ENCODE data around the gene ASXL1. TPM values are rescaled to one million over a fixed set of nuclear protein-coding genes. Genes with fewer than 3 reads are reported as not detected.

ASXL1 gene
- polyA plus RNA-seq, 1 of the 3 experiments (the other 2 are of a cell fraction), result 36.6 TPM

- Histone ChIP-seq H2AFZ (ENCODE audit: low read depth) (no peak overlapping the region), H3K79me2 (ENCODE audit: insufficient read depth) (peaks cover 97% of the 10 kb centered on the region), H3K4me3 (ENCODE audit: low read depth in 2 of 2, low read length in 1 of 2) (peak overlapping the region; percentile 32 to 56; a peak in 3 of 4 replicates), H3K4me1 (ENCODE audit: control insufficient read depth in 1 of 2, insufficient read depth in 2 of 2, low read depth in 1 of 2, low read length in 1 of 2) (peaks cover 47 to 62% of the 10 kb centered on the region in 2 experiments; a peak in 3 of 4 replicates), H3K9me2 (no peaks in the 10 kb centered on the region), H3K9me3 (no peaks in the 10 kb centered on the region), H3K27me3 (ENCODE audit: insufficient read depth) (no peaks in the 10 kb centered on the region), H4K20me1 (ENCODE audit: insufficient read depth) (peaks cover 34% of the 10 kb centered on the region), H3K4me2 (peak overlapping the region; percentile 93), H3K27ac (ENCODE audit: low read depth in 2 of 2, low read length in 1 of 2) (peak overlapping the region; percentile 70 to 85), H3F3A (replicated peaks; ENCODE audit: insufficient read depth) (peaks cover 17% of the 10 kb centered on the region), H3K36me3 (replicated peaks in 1 of 2; ENCODE audit: control insufficient read depth in 1 of 2, insufficient read depth in 2 of 2, low read length in 1 of 2) (peaks cover 12 to 18% of the 10 kb centered on the region in 2 experiments), H3K9ac (peak overlapping the region; percentile 76)
- WGBS (ENCODE audit: low lambda C conversion rate), result no CpG with 5 or more reads among the region's 8 CpGs
- TF ChIP-seq TCF12 (IDR thresholded peaks at IDR 0.05) (no peak), FOXM1 (IDR thresholded peaks at IDR 0.05; ENCODE audit: low read depth) (no peak), POLR2AphosphoS5 (IDR thresholded peaks at IDR 0.05; ENCODE audit: low read depth, low read length) (no peak), FOSL2 (IDR thresholded peaks at IDR 0.05; ENCODE audit: borderline replicate concordance, low read depth) (no peak), TAF1 (IDR thresholded peaks at IDR 0.05; ENCODE audit: borderline replicate concordance, low read depth, low read length) (no peak), MAX (IDR thresholded peaks at IDR 0.05; ENCODE audit: low read depth) (no peak)
- TF ChIP-seq, protein P1, sequence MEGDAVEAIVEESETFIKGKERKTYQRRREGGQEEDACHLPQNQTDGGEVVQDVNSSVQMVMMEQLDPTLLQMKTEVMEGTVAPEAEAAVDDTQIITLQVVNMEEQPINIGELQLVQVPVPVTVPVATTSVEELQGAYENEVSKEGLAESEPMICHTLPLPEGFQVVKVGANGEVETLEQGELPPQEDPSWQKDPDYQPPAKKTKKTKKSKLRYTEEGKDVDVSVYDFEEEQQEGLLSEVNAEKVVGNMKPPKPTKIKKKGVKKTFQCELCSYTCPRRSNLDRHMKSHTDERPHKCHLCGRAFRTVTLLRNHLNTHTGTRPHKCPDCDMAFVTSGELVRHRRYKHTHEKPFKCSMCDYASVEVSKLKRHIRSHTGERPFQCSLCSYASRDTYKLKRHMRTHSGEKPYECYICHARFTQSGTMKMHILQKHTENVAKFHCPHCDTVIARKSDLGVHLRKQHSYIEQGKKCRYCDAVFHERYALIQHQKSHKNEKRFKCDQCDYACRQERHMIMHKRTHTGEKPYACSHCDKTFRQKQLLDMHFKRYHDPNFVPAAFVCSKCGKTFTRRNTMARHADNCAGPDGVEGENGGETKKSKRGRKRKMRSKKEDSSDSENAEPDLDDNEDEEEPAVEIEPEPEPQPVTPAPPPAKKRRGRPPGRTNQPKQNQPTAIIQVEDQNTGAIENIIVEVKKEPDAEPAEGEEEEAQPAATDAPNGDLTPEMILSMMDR (IDR thresholded peaks at IDR 0.05), result no peak
- TF ChIP-seq, protein P2, sequence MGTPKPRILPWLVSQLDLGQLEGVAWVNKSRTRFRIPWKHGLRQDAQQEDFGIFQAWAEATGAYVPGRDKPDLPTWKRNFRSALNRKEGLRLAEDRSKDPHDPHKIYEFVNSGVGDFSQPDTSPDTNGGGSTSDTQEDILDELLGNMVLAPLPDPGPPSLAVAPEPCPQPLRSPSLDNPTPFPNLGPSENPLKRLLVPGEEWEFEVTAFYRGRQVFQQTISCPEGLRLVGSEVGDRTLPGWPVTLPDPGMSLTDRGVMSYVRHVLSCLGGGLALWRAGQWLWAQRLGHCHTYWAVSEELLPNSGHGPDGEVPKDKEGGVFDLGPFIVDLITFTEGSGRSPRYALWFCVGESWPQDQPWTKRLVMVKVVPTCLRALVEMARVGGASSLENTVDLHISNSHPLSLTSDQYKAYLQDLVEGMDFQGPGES (IDR thresholded peaks at IDR 0.05; ENCODE audit: low read depth, low read length), result no peak
- CTCF ChIA-PET, result interaction anchor here (3.2 kb wide), 1 partner anchor 178 kb away, joined by 11 read pairs; no protein-coding TSS in a partner anchor
- DNase-seq, result no peak
- POLR2A ChIA-PET, result no interaction called here
These were observed 116.5 kb downstream of the ASXL1 start for GRCh38 chr20:32474717-32474966.

GRCh38 chr20:32474967-32475811 is 117.1 kb downstream of the ASXL1 start:
- ChIA-PET CTCF (interaction anchor here (0.6 to 3.2 kb wide), 6 partner anchors 10 to 245 kb away, joined by 3 to 11 read pairs (median 4); no protein-coding TSS in a partner anchor), POLR2A (no interaction called here)
- Histone ChIP-seq H3F3A (replicated peaks; ENCODE audit: insufficient read depth) (peaks cover 14% of the 10 kb centered on the region), H3K4me2 (peak overlapping the region; percentile 93), H3K27me3 (ENCODE audit: insufficient read depth) (no peaks in the 10 kb centered on the region), H4K20me1 (ENCODE audit: insufficient read depth) (peaks cover 39% of the 10 kb centered on the region), H3K27ac (ENCODE audit: low read depth in 2 of 2, low read length in 1 of 2) (peak overlapping the region; percentile 70 to 85), H3K4me3 (ENCODE audit: low read depth in 2 of 2, low read length in 1 of 2) (peak overlapping the region; percentile 32 to 56; a peak in 3 of 4 replicates), H3K9me2 (no peaks in the 10 kb centered on the region), H3K79me2 (ENCODE audit: insufficient read depth) (peaks cover 100% of the 10 kb centered on the region), H3K36me3 (replicated peaks in 1 of 2; ENCODE audit: control insufficient read depth in 1 of 2, insufficient read depth in 2 of 2, low read length in 1 of 2) (peaks cover 12 to 18% of the 10 kb centered on the region in 2 experiments), H3K9ac (peak overlapping the region; percentile 76), H3K9me3 (no peaks in the 10 kb centered on the region), H2AFZ (ENCODE audit: low read depth) (no peak overlapping the region), H3K4me1 (ENCODE audit: control insufficient read depth in 1 of 2, insufficient read depth in 2 of 2, low read depth in 1 of 2, low read length in 1 of 2) (peaks cover 42 to 61% of the 10 kb centered on the region in 2 experiments; a peak in 3 of 4 replicates)
- WGBS (ENCODE audit: low lambda C conversion rate), result 6% methylated on average over 9 of the region's 28 CpGs
- peak; percentile 59 for DNase-seq
- TF ChIP-seq GABPA (IDR thresholded peaks at IDR 0.05; ENCODE audit: low read depth), result no peak; the same call in 1 of the 2 replicates
- peak; percentile 15; the same call in 1 of the 2 replicates for TF ChIP-seq FOSL2 (IDR thresholded peaks at IDR 0.05; ENCODE audit: borderline replicate concordance, low read depth)
- peak; percentile 75 for TF ChIP-seq NFIC (IDR thresholded peaks at IDR 0.05; ENCODE audit: borderline replicate concordance)
- TF ChIP-seq TEAD4 (IDR thresholded peaks at IDR 0.05; ENCODE audit: borderline replicate concordance, insufficient read depth), result peak; percentile 29
- TF ChIP-seq USF2 (IDR thresholded peaks at IDR 0.05; ENCODE audit: borderline replicate concordance, low read depth, low read length), result no peak
- TF ChIP-seq SIN3A (IDR thresholded peaks at IDR 0.05; ENCODE audit: borderline replicate concordance, low read depth, low read length), result 0 out of 2 replicates have a peak, but pooled peaks have one; percentile 42
- TF ChIP-seq CHD2 (IDR thresholded peaks at IDR 0.05; ENCODE audit: low read length, partially characterized antibody), result no peak
- no peak for TF ChIP-seq NRF1 (IDR thresholded peaks at IDR 0.05; ENCODE audit: low read depth, low read length)
- TF ChIP-seq RAD21 (IDR thresholded peaks at IDR 0.05; ENCODE audit: low read length), result no peak
- TF ChIP-seq EZH2phosphoT487 (IDR thresholded peaks at IDR 0.05; ENCODE audit: borderline replicate concordance, low read depth), result no peak
- TF ChIP-seq ELF1 (IDR thresholded peaks at IDR 0.05), result 0 out of 2 replicates have a peak, but pooled peaks have one; percentile 17
- no peak for TF ChIP-seq RCOR1 (IDR thresholded peaks at IDR 0.05; ENCODE audit: low read length)
- TF ChIP-seq, protein P2 (IDR thresholded peaks at IDR 0.05; ENCODE audit: low read depth, low read length), result no peak
- no peak for TF ChIP-seq MEF2A (IDR thresholded peaks at IDR 0.05; ENCODE audit: borderline replicate concordance, low read depth)
- TF ChIP-seq RXRA (IDR thresholded peaks at IDR 0.05; ENCODE audit: borderline replicate concordance, low read depth), result peak; percentile 97
- TF ChIP-seq SMC3 (IDR thresholded peaks at IDR 0.05; ENCODE audit: low read depth, low read length), result no peak; the same call in 1 of the 2 replicates
